ENCODE measurements around the gene LDB1. TPM values are rescaled to one million over a fixed set of nuclear protein-coding genes. Genes with fewer than 3 reads are reported as not detected.

Gene LDB1
- total RNA-seq (2014; rRNA removed; shearing (Covaris generic)) = 17.2 and 19.6 TPM in 2 replicates

GRCh38 chr10:102120142-102120990 is at the start of gene LDB1:
Gene LDB1 (minus strand): TSS chr10:102120368. CDS start chr10:102120110, 258 bp downstream.
- peak; percentile 80 for DNase-seq (ENCODE audit: low read depth)

- DNase-seq (ENCODE audit: low read depth) = no peak
Observed at GRCh38 chr10:102167861-102168260, 47.7 kb upstream of the LDB1 start.

GRCh38 chr10:102163342-102163989 is 43.3 kb upstream of the LDB1 start:
- no peak for DNase-seq (ENCODE audit: low read depth)

GRCh38 chr10:102159831-102160230 is 39.7 kb upstream of the LDB1 start:
- DNase-seq (ENCODE audit: low read depth) = no peak

GRCh38 chr10:102159051-102159597 is 39.0 kb upstream of the LDB1 start:
- DNase-seq (ENCODE audit: low read depth) = peak; percentile 3

- DNase-seq (ENCODE audit: low read depth) = no peak
Observed at GRCh38 chr10:102157224-102157623, 37.1 kb upstream of the LDB1 start.

GRCh38 chr10:102154466-102155116 is 34.4 kb upstream of the LDB1 start:
- no peak for DNase-seq (ENCODE audit: low read depth)

- DNase-seq (ENCODE audit: low read depth) = no peak
Observed at GRCh38 chr10:102153093-102153620, 33.0 kb upstream of the LDB1 start.

GRCh38 chr10:102152545-102152890 is 32.4 kb upstream of the LDB1 start:
- DNase-seq (ENCODE audit: low read depth) = no peak

- peak; percentile 97 for DNase-seq (ENCODE audit: low read depth)
Observed at GRCh38 chr10:102151774-102152544, 31.8 kb upstream of the LDB1 start, which contains the start of gene NOLC1. Gene NOLC1 (plus strand): TSS chr10:102152389. CDS start chr10:102152411, 22 bp downstream.

- DNase-seq (ENCODE audit: low read depth) = peak; percentile 52
Observed at GRCh38 chr10:102150970-102151773, 31.0 kb upstream of the LDB1 start.

- DNase-seq (ENCODE audit: low read depth) = no peak
Observed at GRCh38 chr10:102148275-102148674, 28.1 kb upstream of the LDB1 start.

- DNase-seq (ENCODE audit: low read depth) = no peak
Observed at GRCh38 chr10:102147561-102147960, 27.4 kb upstream of the LDB1 start.

GRCh38 chr10:102146971-102147428 is 26.8 kb upstream of the LDB1 start:
- DNase-seq (ENCODE audit: low read depth) = no peak

GRCh38 chr10:102141583-102142107 is 21.5 kb upstream of the LDB1 start:
- no peak for DNase-seq (ENCODE audit: low read depth)

- no peak for DNase-seq (ENCODE audit: low read depth)
Observed at GRCh38 chr10:102140913-102141540, 20.9 kb upstream of the LDB1 start.

GRCh38 chr10:102140218-102140617 is 20.1 kb upstream of the LDB1 start:
- DNase-seq (ENCODE audit: low read depth) = no peak

- DNase-seq (ENCODE audit: low read depth) = no peak
Observed at GRCh38 chr10:102139281-102140110, 19.3 kb upstream of the LDB1 start.

Data from RPMI7951 (cell line).